Measurements from ENCODE around the gene USP21.

GRCh38 chr1:161174911-161175310 is 15.6 kb downstream of the USP21 start:
- TF ChIP-seq CTCF (IDR thresholded peaks at IDR 0.05) (no peak), POLR2A (IDR thresholded peaks at IDR 0.05) (no peak)

Measured in Peyer's patch (tissue), 4 donors.